Measurements from ENCODE around the gene PRODH2.

- TF ChIP-seq CTCF (conservative IDR thresholded peaks at IDR 0.05) (no peak), EZH2 (IDR thresholded peaks at IDR 0.05; ENCODE audit: low read depth) (no peak)
Observed at GRCh38 chr19:35775298-35776101, 37.1 kb downstream of the PRODH2 start, which contains the start of gene ARHGAP33.
